GM18909 (cell line): Measurements from ENCODE around the gene ZNF529.
A peak's percentile ranks its signal among the peaks of the same experiment; 100 is the strongest.
"Not testable (repeated sequence)": the region's sequence is repeated elsewhere in the genome, so short reads cannot be mapped to it uniquely, and the experiment has no call there.

Source experiments
- ATAC-seq: cut with Tn5 transposase; IDR thresholded peaks from one replicate; pipeline ENCODE4 v1.9.1; 2021; ENCODE audit warnings: mild to moderate bottlenecking; ENCODE audit not compliant: unreplicated experiment, poor library complexity

The ZNF529 gene

GRCh38 chr19:36573020-36573894 lies at the start of gene ZNF529:
Gene ZNF529 (minus strand): TSS chr19:36573292. CDS start chr19:36572346, 946 bp downstream.
- ATAC-seq: peak; percentile 93

GRCh38 chr19:36605877-36606478 lies 32.9 kb upstream of the ZNF529 start:
- ATAC-seq: peak; percentile 12

- peak; percentile 64 for ATAC-seq
Measured at GRCh38 chr19:36605101-36605876, 32.2 kb upstream of the ZNF529 start, which contains the start of gene ZNF382. Gene ZNF382 (plus strand): TSS chr19:36605313. CDS start chr19:36609915, 4,602 bp downstream.

- peak; percentile 72 for ATAC-seq
Measured at GRCh38 chr19:36604656-36605100, 31.6 kb upstream of the ZNF529 start.

- not testable (repeated sequence) for ATAC-seq
Measured at GRCh38 chr19:36602681-36603080, 29.6 kb upstream of the ZNF529 start.

GRCh38 chr19:36579255-36579654 lies 6.2 kb upstream of the ZNF529 start:
- ATAC-seq: no peak

- ATAC-seq: no peak
Measured at GRCh38 chr19:36577271-36577996, 4.3 kb upstream of the ZNF529 start.

GRCh38 chr19:36574741-36575140 lies 1.6 kb upstream of the ZNF529 start:
- ATAC-seq: no peak

DNA sequence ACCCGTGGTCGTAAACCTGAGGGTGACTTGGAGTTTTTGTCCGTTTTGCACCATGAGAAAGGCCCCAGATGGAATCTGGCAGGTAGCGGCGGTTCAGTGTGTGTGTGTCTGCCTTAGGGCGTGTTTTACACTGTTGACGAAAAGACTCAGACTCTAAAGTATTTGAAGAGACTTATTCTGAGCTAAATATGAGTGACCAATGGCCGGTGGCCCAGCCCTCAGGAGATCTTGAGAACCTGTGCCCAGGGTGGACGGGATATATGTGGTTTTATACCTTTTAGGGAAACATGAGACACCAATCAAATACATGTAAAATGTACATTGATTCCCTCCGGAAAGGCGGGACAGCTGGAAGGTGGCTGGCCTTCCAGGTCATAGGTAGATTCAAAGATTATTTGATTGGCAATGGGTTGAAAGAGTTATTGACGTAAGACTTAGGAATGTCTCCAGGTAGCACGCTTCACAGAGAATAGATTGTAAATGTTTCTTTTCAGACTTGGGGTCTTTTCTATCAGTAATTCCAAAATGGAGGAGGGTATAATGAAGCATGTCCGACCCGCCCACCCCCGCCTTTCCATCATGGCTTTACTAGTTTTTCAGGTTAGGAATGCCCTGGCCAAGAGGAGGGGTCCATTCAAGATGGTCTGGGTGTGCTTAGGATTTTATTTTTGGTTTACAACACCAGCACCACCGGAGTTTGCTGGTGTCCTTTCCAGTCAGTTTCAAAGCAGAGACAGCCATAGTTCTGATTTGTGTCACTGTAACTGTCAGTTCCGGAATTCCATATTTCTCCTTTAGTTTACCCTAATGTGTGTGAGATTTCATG lies 1.0 kb upstream of the ZNF529 start:
- no peak for ATAC-seq

DNA sequence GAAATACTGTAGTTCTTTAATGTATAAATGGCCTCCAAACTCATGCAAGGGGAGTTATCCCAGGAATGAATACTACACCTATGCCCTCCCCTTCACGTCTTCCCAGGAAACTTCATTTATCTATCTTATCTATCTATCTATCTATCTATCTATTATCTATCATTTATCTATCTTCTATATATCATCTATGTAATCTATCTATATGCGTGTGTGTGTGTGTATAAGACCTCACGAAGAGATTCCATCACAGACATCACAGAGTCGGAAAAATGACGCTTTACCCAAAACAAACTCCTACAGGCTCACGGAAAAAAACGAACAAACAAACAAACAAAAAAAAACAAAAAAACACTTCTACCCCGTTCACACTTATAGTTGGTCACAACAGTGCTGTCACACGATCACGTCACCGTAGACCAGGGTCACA lies 486 bp downstream of the ZNF529 start:
- no peak for ATAC-seq

DNA sequence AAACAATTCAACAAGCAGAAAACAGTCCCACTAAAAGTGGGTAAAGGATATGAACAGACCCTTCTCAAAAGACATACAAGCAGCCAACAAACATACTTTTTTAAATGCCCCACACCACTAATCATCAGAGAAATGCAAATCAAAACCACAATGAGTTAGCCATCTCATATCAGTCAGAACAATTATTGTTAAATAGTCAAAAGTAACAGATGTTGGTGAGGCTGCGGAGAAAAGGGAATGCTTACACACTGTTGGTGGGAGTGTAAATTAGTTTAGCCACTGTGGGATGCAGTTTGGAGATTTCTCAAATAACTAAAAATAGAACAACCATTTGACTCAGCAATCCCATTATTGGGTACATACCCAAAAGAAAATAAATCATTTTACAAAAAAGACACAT lies 8.7 kb downstream of the ZNF529 start:
- no peak for ATAC-seq

DNA sequence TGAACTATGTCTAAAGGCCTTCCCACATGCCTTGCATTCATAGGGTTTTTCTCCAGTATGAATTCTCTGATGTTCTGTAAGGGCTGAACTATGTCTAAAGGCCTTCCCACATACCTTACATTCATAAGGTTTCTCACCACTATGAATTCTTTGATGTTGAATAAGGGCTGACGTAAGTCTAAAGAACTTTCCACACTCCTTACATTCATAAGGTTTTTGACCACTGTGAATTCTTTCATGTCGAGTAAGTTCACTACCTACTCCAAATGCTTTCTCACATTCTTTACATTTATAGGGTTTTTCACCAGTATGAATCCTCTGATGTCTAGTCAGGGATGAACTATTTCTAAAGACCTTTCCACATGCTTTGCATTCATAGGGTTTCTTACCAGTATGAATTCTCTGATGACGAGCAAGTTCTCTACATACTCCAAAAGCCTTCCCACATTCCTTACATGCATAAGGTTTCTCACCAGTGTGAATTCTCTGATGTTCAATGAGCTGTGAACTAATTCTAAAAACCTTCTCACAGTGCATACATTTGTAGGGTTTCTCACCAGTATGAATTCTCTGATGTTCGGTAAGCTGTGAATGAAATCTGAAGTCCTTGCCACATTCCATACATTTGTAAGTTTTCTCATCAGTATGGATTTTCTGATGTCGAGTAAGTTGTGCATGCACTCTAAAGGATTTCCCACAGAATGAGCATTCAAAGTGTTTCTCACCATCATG lies 25.9 kb downstream of the ZNF529 start:
- ATAC-seq: no peak

GRCh38 chr19:36528921-36529518 lies 44.1 kb downstream of the ZNF529 start:
- ATAC-seq: peak; percentile 32

DNA sequence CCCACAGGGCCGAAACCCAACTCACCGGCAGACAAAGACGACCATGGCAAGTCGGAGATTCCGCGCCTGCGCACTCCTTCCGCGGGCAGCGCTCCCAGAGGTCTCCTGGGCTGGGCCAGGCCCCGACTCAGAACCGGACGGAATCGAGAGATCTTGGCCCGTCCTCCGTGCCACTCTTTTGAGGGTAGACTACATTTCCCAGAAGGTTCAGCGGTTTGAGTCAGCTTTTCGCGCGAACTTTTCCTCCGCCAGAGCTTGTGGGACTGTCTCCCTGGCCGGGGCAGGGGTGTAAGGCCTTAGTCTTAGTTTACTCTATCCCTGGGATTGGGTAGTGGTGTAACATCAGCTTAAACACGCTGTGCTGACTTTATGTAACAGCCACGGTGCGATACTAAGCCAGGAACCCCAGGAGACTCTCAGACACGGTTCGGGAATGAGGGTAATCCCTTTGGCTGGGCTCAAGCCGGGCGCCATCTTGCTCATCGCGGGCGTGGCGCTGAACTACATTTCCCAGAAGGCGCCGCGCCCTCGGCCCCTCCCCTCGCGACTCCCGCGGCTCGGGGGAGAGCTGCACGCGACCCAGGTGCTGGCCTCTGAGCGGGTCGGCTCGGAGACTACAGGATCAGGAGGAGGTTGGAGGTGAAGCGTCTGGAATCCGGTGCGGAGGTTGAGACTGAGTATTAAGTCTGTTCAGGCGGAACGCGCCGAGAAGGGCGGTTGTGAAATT lies 44.7 kb downstream of the ZNF529 start, which contains the start of gene ZNF260:
Gene ZNF260 (minus strand): TSS at position 78 of the 727 bp plus-strand sequence. CDS start 13,033 bp downstream, outside the sequence.
- peak; percentile 91 for ATAC-seq

- ATAC-seq: no peak
Measured at GRCh38 chr19:36527873-36528193, 45.3 kb downstream of the ZNF529 start.

DNA sequence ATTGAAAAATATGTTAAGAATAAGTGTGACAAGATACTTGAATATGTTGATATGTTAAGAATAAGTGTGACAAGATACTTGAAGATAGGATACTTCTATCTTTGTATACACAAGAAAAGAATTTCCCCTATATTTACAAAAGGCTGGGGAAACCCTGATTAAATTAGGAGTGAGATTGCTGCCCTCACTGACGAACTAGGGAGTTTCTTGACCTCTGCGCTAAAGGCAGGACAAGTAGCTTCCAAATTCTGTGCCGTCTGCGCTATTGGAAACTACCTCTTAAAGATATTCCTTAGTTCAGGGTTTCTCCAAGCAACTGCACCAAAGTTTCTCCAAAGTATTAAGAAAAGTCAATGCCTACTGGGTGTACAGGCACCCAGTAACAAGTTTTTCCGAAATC lies 45.8 kb downstream of the ZNF529 start:
- no peak for ATAC-seq

GRCh38 chr19:36526581-36526980 lies 46.5 kb downstream of the ZNF529 start:
- ATAC-seq: no peak
